Caco-2 (cell line): ENCODE results near the gene TUBB2B. TPM values are rescaled to one million over a fixed set of nuclear protein-coding genes. Genes with fewer than 3 reads are reported as not detected.

Source experiments
- BruUV-seq: library from RNA; stranded (reverse); fragments of 400-500 nt; replicated peaks from 2 replicates; lab custom pipeline; 2021; lab: Mats Ljungman, UMichigan
- CTCF ChIA-PET: fragments of 300-600 bp; sonication (Branson Sonifier 250); formaldehyde crosslinking; loops from one replicate; lab custom pipeline; 2022; ENCODE audit warnings: antibody characterized with exemption; lab: Charles Lee
- POLR2A ChIA-PET: fragments of 300-600 bp; sonication (Branson Sonifier 250); formaldehyde crosslinking; loops from one replicate; lab custom pipeline; 2022; ENCODE audit warnings: antibody characterized with exemption; lab: Charles Lee
- DNase-seq, 2 experiments: peaks; one replicate each; pipeline versions ENCODE4 v3.0.0 to v3.0.0-alpha.2; 2020 to 2022
- H3K27me3 ChIP-seq: replicated peaks from 2 replicates; pipeline ENCODE4 v1.6.0; 2011; ENCODE audit warnings: low read length; ENCODE audit not compliant: control insufficient read depth, insufficient read depth
- H3K36me3 ChIP-seq: 2 replicates; pipeline ENCODE4 v1.5.1; 2011; ENCODE audit warnings: low read length; ENCODE audit not compliant: control insufficient read depth, insufficient read depth
- H3K4me1 ChIP-seq: fragments of 250-450 bp; sonication (Bioruptor Pico); 2 replicates; pipeline ENCODE4 v1.5.1; 2020; ENCODE audit warnings: mild to moderate bottlenecking
- H3K4me3 ChIP-seq: 2 replicates; pipeline ENCODE4 v1.5.1; 2011; ENCODE audit warnings: low read depth, mild to moderate bottlenecking, control low read depth, low read length
- H3K9me3 ChIP-seq: fragments of 250-450 bp; sonication (Bioruptor Pico); 2 replicates; pipeline ENCODE4 v1.5.1; 2020; ENCODE audit warnings: mild to moderate bottlenecking, moderate library complexity
- H3K27ac Mint-ChIP-seq: one replicate; pipeline ENCODE4 v1.8.0; 2022; ENCODE audit warnings: mixed read lengths; ENCODE audit not compliant: unreplicated experiment
- H3K27me3 Mint-ChIP-seq: one replicate; pipeline ENCODE4 v1.8.0; 2022; ENCODE audit warnings: mixed read lengths; ENCODE audit not compliant: insufficient read depth, unreplicated experiment
- H3K36me3 Mint-ChIP-seq: one replicate; pipeline ENCODE4 v1.8.0; 2022; ENCODE audit warnings: mild to moderate bottlenecking, mixed read lengths; ENCODE audit not compliant: insufficient read depth, unreplicated experiment
- H3K4me1 Mint-ChIP-seq: one replicate; pipeline ENCODE4 v1.8.0; 2022; ENCODE audit warnings: low read depth, mixed read lengths; ENCODE audit not compliant: unreplicated experiment
- H3K4me3 Mint-ChIP-seq: one replicate; pipeline ENCODE4 v1.8.0; 2022; ENCODE audit warnings: mild to moderate bottlenecking, moderate library complexity, mixed read lengths; ENCODE audit not compliant: unreplicated experiment
- H3K9me3 Mint-ChIP-seq: one replicate; pipeline ENCODE4 v1.8.0; 2022; ENCODE audit warnings: mixed read lengths; ENCODE audit not compliant: unreplicated experiment
- intact Hi-C: fragments of 100-400 bp; cut with micrococcal nuclease; formaldehyde crosslinking; loops from one replicate; pipeline ENCODE4 v1.10.0; 2022; ENCODE audit not compliant: unreplicated experiment
- total RNA-seq: library from RNA; stranded (reverse); gene quantifications from 2 replicates; pipeline ENCODE4 v1.2.3, GENCODE V29; 2022
- TF ChIP-seq, protein P1 (sequence below), 2 experiments: fragments of 200-600 bp in 1 of 2; IDR thresholded peaks; 1 replicate in 1 of 2; 2 replicates in 1 of 2; pipeline versions ENCODE4 v1.5.1 to v1.8.0; 2011 to 2022; ENCODE audit warnings: antibody characterized with exemption in 1 of 2, control low read depth in 1 of 2, inconsistent platforms in 1 of 2, low read depth in 1 of 2, low read length in 1 of 2, mild to moderate bottlenecking in 1 of 2, moderate library complexity in 1 of 2; ENCODE audit not compliant: insufficient read depth in 1 of 2, severe bottlenecking in 1 of 2, unreplicated experiment in 1 of 2

TUBB2B gene
- total RNA-seq, 1 experiment from 2014 or later, result 150 TPM

- no peaks in the 10 kb centered on the region for H3K4me1 ChIP-seq
- H3K4me3 ChIP-seq, result no peak overlapping the region
- no peaks in the 10 kb centered on the region for H3K27me3 Mint-ChIP-seq
- no peaks in the 10 kb centered on the region for H3K36me3 ChIP-seq
- TF ChIP-seq, protein P1, sequence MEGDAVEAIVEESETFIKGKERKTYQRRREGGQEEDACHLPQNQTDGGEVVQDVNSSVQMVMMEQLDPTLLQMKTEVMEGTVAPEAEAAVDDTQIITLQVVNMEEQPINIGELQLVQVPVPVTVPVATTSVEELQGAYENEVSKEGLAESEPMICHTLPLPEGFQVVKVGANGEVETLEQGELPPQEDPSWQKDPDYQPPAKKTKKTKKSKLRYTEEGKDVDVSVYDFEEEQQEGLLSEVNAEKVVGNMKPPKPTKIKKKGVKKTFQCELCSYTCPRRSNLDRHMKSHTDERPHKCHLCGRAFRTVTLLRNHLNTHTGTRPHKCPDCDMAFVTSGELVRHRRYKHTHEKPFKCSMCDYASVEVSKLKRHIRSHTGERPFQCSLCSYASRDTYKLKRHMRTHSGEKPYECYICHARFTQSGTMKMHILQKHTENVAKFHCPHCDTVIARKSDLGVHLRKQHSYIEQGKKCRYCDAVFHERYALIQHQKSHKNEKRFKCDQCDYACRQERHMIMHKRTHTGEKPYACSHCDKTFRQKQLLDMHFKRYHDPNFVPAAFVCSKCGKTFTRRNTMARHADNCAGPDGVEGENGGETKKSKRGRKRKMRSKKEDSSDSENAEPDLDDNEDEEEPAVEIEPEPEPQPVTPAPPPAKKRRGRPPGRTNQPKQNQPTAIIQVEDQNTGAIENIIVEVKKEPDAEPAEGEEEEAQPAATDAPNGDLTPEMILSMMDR (IDR thresholded peaks at IDR 0.05; ENCODE audit: insufficient read depth in 1 of 2, low read depth in 1 of 2, low read length in 1 of 2, severe bottlenecking in 1 of 2, unreplicated experiment in 1 of 2), result no peak
- no peak for DNase-seq
- intact Hi-C loops, result loop anchor here (1.0 kb wide), 1 partner anchor 70 kb away; no protein-coding TSS in a partner anchor
- H3K4me1 Mint-ChIP-seq, result no peaks in the 10 kb centered on the region
- no peaks in the 10 kb centered on the region for H3K36me3 Mint-ChIP-seq
- H3K9me3 ChIP-seq, result no peaks in the 10 kb centered on the region
- no peaks in the 10 kb centered on the region for H3K9me3 Mint-ChIP-seq
- ChIA-PET CTCF (interaction anchor here (0.8 kb wide), 2 partner anchors 34 to 35 kb away, joined by 3 read pairs; no protein-coding TSS in a partner anchor), POLR2A (no interaction called here)
- no peak overlapping the region for H3K27ac Mint-ChIP-seq
- no peaks in the 10 kb centered on the region for H3K27me3 ChIP-seq
- BruUV-seq, result no TSS peak
- H3K4me3 Mint-ChIP-seq, result no peak overlapping the region
Observed at GRCh38 chr6:3196770-3197169, 30.7 kb downstream of the TUBB2B start.

- intact Hi-C loops, result loop anchor here (1.0 to 2.0 kb wide), 2 partner anchors 33 to 70 kb away; no protein-coding TSS in a partner anchor
- POLR2A ChIA-PET, result interaction anchor here (0.6 kb wide), 1 partner anchor 197 kb away, joined by 9 read pairs; no protein-coding TSS in a partner anchor
- H3K9me3 Mint-ChIP-seq, result no peaks in the 10 kb centered on the region
- Histone ChIP-seq H3K4me1 (no peaks in the 10 kb centered on the region), H3K9me3 (no peaks in the 10 kb centered on the region), H3K4me3 (no peak overlapping the region), H3K27me3 (no peaks in the 10 kb centered on the region), H3K36me3 (no peaks in the 10 kb centered on the region)
- BruUV-seq, result no TSS peak
- no peak overlapping the region for H3K27ac Mint-ChIP-seq
- H3K4me3 Mint-ChIP-seq, result no peak overlapping the region
- TF ChIP-seq, protein P1 (IDR thresholded peaks at IDR 0.05; ENCODE audit: insufficient read depth in 1 of 2, low read depth in 1 of 2, low read length in 1 of 2, severe bottlenecking in 1 of 2, unreplicated experiment in 1 of 2), result peak in 1 of 2 experiments; percentile 24
- DNase-seq, result peak; percentile 49 to 55
- no peaks in the 10 kb centered on the region for H3K36me3 Mint-ChIP-seq
- H3K27me3 Mint-ChIP-seq, result no peaks in the 10 kb centered on the region
- no peaks in the 10 kb centered on the region for H3K4me1 Mint-ChIP-seq
- CTCF ChIA-PET, result interaction anchor here (0.6 to 1.7 kb wide), 4 partner anchors 33 to 39 kb away, joined by 3 to 9 read pairs (median 4); partner anchors contain the start of gene TUBB2A
Observed at GRCh38 chr6:3195695-3196497, 31.6 kb downstream of the TUBB2B start.

DNA sequence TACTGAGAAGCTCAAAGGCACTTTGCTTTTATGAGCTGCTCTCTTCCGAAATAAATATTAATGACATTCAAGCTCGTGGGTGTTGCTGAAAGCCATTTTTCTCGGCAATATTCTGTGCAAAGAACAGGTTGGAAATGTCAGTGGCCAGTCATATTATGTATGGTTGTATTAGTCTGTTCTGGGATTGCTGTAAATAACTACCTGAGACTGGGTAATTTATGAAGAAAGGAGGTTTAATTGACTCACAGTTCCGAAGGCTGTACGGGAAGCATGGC, 32.1 kb downstream of the TUBB2B start:
- H3K9me3 ChIP-seq, result no peaks in the 10 kb centered on the region
- H3K4me1 Mint-ChIP-seq, result no peaks in the 10 kb centered on the region
- no peak overlapping the region for H3K4me3 Mint-ChIP-seq
- no TSS peak for BruUV-seq
- H3K4me3 ChIP-seq, result no peak overlapping the region
- intact Hi-C loops, result loop anchor here (2.0 kb wide), 1 partner anchor 33 kb away; no protein-coding TSS in a partner anchor
- TF ChIP-seq, protein P1 (IDR thresholded peaks at IDR 0.05; ENCODE audit: insufficient read depth in 1 of 2, low read depth in 1 of 2, low read length in 1 of 2, severe bottlenecking in 1 of 2, unreplicated experiment in 1 of 2), result no peak
- no peak overlapping the region for H3K27ac Mint-ChIP-seq
- H3K27me3 ChIP-seq, result no peaks in the 10 kb centered on the region
- no peaks in the 10 kb centered on the region for H3K9me3 Mint-ChIP-seq
- POLR2A ChIA-PET, result no interaction called here
- no peaks in the 10 kb centered on the region for H3K36me3 Mint-ChIP-seq
- DNase-seq, result no peak
- H3K4me1 ChIP-seq, result no peaks in the 10 kb centered on the region
- no peaks in the 10 kb centered on the region for H3K27me3 Mint-ChIP-seq
- H3K36me3 ChIP-seq, result no peaks in the 10 kb centered on the region
- CTCF ChIA-PET, result interaction anchor here (0.6 to 1.7 kb wide), 2 partner anchors 33 to 38 kb away, joined by 4 to 9 read pairs; partner anchors contain the start of gene TUBB2A
